LNCaP clone FGC (cell line): Measurements from ENCODE around the gene GP2.

ENCODE experiments used
- DNase-seq: peaks from one replicate; pipeline ENCODE4 v3.0.0-alpha.2; 2011; ENCODE audit warnings: low read depth
- H3K4me3 ChIP-seq: 2 replicates; pipeline ENCODE4 v1.5.1; 2011; ENCODE audit warnings: mild to moderate bottlenecking, low read depth, low read length, control low read depth
- CTCF ChIP-seq: IDR thresholded peaks from 2 replicates; pipeline ENCODE4 v1.5.1; 2012; ENCODE audit warnings: mild to moderate bottlenecking; ENCODE audit not compliant: control insufficient read depth, insufficient read depth; ENCODE audit errors: extremely low read depth

Gene GP2

GRCh38 chr16:20280259-20280658, 47.1 kb downstream of the GP2 start:
- TF ChIP-seq CTCF: no peak
- DNase-seq: no peak

GRCh38 chr16:20271893-20272292, 55.4 kb downstream of the GP2 start:
- DNase-seq: no peak
- TF ChIP-seq CTCF: no peak
- no peak overlapping the region for H3K4me3 ChIP-seq

More at GRCh38 chr16:20280259-20280658, 47.1 kb downstream of the GP2 start:
- H3K4me3 ChIP-seq: no peak overlapping the region

DNA sequence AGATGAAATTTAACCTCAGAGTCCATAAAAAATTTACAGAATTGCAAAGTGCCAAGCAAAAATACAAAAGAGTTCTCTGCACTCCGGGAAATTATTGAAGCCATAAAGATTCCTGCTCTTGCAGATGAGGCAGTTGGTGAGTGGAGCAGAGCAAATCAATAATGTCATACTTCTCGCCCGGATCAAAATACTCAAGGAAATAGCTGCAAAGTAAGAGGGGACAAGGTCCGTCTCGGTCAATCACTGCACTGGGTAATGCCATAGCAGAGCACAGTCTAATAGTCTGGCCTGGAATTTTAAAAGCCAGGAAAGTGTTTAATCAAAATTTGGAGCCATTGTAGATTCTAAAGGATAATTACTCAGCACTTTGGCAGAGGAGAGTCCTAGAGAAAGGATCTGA, 58.9 kb downstream of the GP2 start:
- DNase-seq: no peak
- TF ChIP-seq CTCF: no peak
- H3K4me3 ChIP-seq: no peak overlapping the region

DNA sequence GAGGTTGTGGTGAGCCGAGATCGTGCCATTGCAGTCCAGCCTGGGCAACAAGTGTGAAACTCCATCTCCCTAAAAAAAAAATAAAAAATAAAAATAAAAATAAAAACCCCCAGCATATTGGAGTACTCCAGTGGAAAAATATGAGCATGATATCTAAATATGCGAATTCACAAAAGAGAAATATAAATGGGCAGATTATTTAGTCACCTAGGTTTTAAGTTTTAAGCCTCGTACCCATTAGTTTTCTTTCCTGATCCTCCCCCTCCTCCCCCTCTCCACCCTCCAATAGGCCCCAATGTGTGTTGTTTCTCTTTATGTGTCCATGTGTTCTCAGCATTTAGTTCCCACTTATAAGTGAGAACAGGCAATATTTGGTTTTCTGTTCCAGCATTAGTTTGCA, 62.3 kb downstream of the GP2 start:
- no peak for TF ChIP-seq CTCF
- DNase-seq: no peak
- H3K4me3 ChIP-seq: no peak overlapping the region

DNA sequence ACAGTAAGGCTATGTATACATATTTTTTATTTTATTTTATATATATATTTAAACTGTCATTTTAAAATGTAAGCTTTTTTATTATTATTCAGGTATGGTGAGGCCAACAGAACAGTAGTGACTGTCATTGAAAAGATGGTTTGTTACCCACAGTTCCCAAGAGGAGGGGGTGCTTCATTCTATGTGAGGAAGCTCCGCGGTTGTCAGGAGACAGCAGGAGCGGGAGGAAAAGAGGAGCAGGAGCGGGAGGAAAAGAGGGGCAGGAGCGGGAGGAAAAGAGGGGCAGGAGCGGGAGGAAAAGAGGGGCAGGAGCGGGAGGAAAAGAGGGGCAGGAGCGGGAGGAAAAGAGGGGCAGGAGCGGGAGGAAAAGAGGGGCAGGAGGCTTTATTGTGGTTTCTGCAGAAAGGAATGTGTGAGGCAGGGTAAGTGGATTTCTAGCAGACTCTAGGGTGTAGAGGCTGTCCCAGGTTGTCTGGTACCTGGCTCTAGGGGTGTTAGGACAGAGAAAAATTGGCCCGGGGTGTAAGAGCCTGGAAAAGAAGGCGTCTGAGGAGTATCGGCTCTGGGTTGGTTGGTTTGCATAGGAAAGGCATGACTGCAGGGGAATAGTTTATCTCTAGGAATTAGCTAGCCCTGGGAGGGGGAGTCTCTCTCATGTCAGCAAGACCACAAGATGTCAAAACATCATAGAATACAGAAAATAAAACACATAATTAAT, 64.0 kb downstream of the GP2 start:
- no peak overlapping the region for H3K4me3 ChIP-seq
- DNase-seq: no peak
- no peak for TF ChIP-seq CTCF

DNA sequence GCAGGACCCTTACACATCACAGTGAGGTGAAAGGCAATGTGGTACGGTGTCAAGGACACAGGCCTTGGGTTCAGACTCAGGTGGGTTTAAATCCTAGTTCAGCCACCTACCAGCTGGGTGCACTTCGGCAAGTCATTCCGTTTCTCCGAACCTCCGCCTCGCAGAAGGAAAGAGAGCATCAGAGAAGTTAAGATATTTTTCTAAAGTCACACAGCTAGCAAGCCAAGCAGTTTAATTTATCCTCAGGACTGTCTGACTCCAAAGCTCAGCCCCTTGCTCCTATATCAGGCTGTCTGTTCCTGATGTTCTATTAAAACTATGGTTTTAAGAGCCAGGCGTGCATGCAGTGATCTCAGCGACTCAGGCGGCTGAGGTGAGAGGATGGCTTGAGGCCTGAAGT, 65.1 kb downstream of the GP2 start:
- no peak for DNase-seq
- H3K4me3 ChIP-seq: no peak overlapping the region
- no peak for TF ChIP-seq CTCF
